GM12864 (cell line): ENCODE data around the gene VPS52.
"Not testable (repeated sequence)": the region's sequence is repeated elsewhere in the genome, so short reads cannot be mapped to it uniquely, and the experiment has no call there.

Experiments used
- DNase-seq: peaks from one replicate; pipeline ENCODE4 v3.0.0-alpha.2; 2011; ENCODE audit warnings: low read depth
- H3K4me3 ChIP-seq: 2 replicates; pipeline ENCODE4 v1.5.1; 2011; ENCODE audit warnings: mild to moderate bottlenecking, low read depth, low read length, control low read depth
- TF ChIP-seq, protein P1 (sequence below): IDR thresholded peaks from 2 replicates; pipeline ENCODE4 v1.5.1; 2011; ENCODE audit warnings: low read depth, mild to moderate bottlenecking, moderate library complexity, low read length, control low read depth, inconsistent platforms; ENCODE audit errors: missing control alignments

Gene VPS52

DNA sequence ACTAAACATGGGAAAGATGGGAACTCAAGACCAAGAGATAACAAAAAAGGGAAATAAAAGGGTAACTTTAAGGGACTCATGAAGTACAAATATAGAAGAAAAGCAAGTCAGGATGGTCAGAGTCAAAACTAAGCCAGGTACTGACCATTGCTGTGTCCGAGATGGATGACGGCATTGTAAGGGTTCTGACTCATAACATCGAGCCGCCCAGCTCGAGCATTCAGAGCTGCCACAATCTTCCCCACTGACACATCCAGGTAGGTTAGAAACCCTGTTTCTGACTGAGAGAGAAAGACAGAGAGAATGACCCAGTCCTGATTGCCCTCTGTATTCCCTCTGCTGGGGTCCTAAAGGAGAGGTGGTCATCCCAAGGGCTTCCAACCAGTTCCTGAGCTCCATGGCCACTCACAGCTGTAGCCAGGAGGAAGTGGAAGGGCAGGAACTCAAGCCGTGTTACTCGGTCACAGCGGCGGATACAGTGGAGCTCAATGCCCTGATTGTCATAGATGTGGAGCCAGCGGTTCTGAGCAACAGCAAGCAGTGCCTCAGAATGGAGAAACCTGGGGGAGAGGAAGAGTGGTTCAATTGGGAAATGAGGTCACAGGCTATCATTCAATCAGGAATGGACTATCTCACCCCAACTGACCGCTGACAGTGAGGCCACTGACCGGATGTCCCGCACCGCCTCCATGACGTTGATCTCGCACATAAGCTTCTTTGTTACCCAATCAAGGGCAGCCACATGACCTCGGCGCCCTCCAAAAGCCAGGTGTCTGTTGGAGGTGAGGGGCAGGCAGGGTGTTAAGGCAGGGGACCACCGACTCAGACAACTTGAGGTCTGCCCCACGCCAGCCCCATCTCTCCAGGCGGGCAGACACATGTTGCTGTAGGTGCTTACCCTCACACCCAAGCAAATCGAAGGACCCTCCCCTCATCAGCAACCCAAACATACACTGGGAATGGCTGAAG, 15.6 kb upstream of the VPS52 start:
- DNase-seq, result no peak
- TF ChIP-seq, protein P1, sequence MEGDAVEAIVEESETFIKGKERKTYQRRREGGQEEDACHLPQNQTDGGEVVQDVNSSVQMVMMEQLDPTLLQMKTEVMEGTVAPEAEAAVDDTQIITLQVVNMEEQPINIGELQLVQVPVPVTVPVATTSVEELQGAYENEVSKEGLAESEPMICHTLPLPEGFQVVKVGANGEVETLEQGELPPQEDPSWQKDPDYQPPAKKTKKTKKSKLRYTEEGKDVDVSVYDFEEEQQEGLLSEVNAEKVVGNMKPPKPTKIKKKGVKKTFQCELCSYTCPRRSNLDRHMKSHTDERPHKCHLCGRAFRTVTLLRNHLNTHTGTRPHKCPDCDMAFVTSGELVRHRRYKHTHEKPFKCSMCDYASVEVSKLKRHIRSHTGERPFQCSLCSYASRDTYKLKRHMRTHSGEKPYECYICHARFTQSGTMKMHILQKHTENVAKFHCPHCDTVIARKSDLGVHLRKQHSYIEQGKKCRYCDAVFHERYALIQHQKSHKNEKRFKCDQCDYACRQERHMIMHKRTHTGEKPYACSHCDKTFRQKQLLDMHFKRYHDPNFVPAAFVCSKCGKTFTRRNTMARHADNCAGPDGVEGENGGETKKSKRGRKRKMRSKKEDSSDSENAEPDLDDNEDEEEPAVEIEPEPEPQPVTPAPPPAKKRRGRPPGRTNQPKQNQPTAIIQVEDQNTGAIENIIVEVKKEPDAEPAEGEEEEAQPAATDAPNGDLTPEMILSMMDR, result no peak
- no peak overlapping the region for H3K4me3 ChIP-seq

DNA sequence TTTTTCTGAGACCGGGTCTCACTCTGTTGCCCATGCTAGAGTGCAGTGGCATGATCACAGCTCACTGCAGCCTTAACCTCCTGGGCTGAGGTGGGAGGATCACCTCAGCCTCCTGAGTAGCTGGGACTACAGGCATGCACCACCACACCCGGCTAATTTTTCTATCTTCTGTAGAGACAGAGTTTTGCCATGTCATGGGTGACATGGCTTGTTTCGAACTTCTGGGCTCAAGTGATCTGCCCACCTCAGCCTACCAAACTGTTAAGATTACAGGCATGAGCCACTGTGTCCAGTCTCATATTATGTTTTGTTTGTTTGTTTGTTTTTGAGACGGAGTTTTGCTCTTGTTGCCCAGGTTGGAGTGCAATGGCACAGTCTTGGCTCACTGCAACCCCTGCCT, 13.5 kb upstream of the VPS52 start:
- not testable (repeated sequence) for H3K4me3 ChIP-seq, DNase-seq

DNA sequence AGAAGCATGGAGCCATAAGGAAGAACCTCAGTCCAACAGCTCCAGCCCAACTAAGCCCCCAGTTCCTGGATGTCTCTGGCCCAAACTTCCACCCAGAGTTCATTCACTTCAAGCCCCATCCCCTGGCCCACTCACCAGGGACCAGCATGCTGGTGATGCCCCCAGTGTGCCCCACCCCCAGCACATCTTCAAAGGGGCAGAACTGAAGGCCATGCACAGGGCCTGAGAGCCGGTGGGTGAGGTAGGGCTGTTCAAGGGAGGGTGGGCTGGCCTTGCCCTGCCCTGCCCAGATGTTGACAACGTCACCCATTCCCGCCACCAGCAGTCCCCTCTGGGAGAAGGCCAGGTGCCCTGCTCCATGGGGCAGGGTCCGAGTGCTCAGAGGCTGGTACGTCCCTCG, 8.9 kb upstream of the VPS52 start:
- no peak for DNase-seq
- TF ChIP-seq, protein P1, result no peak

DNA sequence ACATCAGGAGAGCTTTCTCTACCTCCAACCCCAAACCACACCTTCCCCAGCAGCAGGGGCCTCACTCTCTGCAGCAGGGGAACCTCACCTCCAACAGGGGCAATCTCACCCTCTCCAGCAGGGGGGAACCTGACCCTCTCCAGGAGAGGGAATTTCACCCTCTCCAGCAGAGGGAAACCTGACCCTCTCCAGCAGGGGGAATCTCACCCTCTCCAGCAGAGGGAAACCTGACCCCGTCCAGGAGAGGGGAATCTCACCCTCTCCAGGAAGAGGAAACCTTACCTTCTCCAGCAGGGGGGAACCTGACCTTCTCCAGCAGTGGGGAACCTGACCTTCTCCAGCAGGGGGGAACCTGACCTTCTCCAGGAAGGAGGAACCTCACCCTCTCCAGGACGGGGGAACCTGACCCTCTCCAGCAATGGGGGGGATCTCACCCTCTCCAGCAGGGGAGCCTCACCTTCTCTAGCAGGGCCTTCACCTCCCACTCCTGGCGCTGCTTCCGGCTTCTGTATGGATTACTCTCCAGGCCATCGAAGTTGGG, 8.4 kb upstream of the VPS52 start:
- DNase-seq, result no peak
- H3K4me3 ChIP-seq, result no peak overlapping the region
- TF ChIP-seq, protein P1, result peak; percentile 51

More for the DNA sequence above, 8.9 kb upstream of the VPS52 start:
- H3K4me3 ChIP-seq, result no peak overlapping the region

DNA sequence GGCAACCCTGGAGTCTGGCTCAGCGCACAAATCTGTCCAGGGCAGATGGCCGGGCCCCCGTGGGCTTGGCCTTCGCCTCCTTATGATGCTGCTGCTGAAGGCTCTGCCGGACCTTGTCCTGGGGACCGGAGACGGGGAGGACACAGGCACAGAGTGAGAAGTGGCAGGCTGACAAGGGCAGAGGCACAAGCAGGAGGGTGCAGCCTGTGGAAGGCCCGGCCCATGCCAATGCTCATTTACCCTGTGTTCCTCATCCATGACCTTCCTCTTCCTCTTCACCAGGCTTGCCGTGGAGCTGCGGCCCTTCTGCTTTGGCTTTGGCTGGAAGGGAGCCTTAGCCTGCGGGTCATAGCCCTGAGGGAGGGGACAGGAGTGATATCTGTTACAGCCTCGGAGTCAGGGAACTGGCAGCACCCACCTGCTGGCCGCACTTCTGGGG, 7.6 kb upstream of the VPS52 start:
- no peak overlapping the region for H3K4me3 ChIP-seq
- TF ChIP-seq, protein P1, result no peak
- DNase-seq, result no peak

DNA sequence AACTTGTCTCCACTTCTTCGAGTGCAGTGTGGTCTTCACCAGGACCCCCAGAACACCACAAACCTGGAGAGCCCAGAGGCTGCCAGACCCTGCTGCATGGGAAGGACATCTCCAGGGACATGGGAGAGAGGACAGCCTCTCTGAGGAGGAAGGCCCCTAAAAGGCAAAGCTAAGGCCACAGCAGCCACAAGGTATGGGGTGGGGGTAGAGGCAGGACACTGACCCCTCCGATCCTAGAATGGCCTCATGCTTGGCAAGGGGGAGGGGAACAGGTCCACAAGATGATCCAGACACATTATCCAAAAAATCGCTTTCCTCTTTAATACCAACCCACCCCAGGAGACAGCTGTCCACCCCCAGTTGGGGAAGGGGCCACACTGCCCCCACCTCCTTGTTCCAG, 7.1 kb upstream of the VPS52 start:
- TF ChIP-seq, protein P1, result no peak
- H3K4me3 ChIP-seq, result no peak overlapping the region
- DNase-seq, result no peak

DNA sequence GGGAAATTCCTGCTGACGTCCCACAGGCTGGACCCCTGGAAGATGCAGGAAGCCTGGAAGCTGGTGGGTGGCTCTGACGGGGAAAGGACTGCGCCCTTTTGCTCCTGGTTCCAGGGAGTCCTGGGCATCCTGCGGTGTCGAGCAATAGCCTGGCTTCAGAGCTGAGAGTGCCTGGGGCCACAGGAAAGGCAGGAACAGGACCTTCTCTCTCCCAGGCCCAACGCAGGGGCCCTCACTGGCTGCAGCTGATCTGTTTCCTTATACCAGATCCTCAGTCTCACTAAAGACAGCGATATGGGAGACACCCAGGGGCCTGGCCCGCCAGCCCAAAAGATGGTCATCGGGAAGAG, 6.7 kb upstream of the VPS52 start:
- peak overlapping the region; percentile 3; the same call in 1 of the 2 replicates for H3K4me3 ChIP-seq
- TF ChIP-seq, protein P1, result no peak
- no peak for DNase-seq
